MG63 (cell line): Measurements from ENCODE around the gene SH3BP4. TPM values are rescaled to one million over a fixed set of nuclear protein-coding genes. Genes with fewer than 3 reads are reported as not detected.

Source experiments
- DNase-seq: peaks from one replicate; pipeline ENCODE4 v3.0.0-alpha.2; 2020
- H3K27me3 ChIP-seq: fragments of 250-450 bp; sonication (Bioruptor Pico); 2 replicates; pipeline ENCODE4 v1.5.1; 2020; ENCODE audit warnings: mild to moderate bottlenecking, moderate library complexity
- H3K36me3 ChIP-seq: fragments of 250-450 bp; sonication (Bioruptor Pico); 2 replicates; pipeline ENCODE4 v1.5.1; 2020; ENCODE audit warnings: mild to moderate bottlenecking, moderate library complexity
- H3K4me3 ChIP-seq: fragments of 250-450 bp; sonication (Bioruptor Pico); 2 replicates; pipeline ENCODE4 v1.5.1; 2020; ENCODE audit warnings: mild to moderate bottlenecking, moderate library complexity
- H3K9me3 ChIP-seq: fragments of 250-450 bp; sonication (Bioruptor Pico); 2 replicates; pipeline ENCODE4 v1.5.1; 2020; ENCODE audit warnings: mild to moderate bottlenecking, moderate library complexity
- total RNA-seq: library from RNA; depleted of rRNA; stranded (reverse); fragments of >200 nt; shearing (Covaris generic); gene quantifications from 2 replicates; pipeline ENCODE4 v1.2.3, GENCODE V29; 2014; ENCODE audit warnings: low replicate concordance

The SH3BP4 gene
- total RNA-seq, 1 experiment from 2014 or later = 34.2 TPM

GRCh38 chr2:234986390-234986789, 34.6 kb downstream of the SH3BP4 start:
- Histone ChIP-seq H3K4me3 (no peak overlapping the region), H3K9me3 (no peaks in the 10 kb centered on the region), H3K36me3 (peaks cover 41% of the 10 kb centered on the region), H3K27me3 (no peaks in the 10 kb centered on the region)
- DNase-seq = no peak

GRCh38 chr2:234986876-234987720, 35.3 kb downstream of the SH3BP4 start:
- Histone ChIP-seq H3K4me3 (no peak overlapping the region), H3K36me3 (peaks cover 41% of the 10 kb centered on the region), H3K27me3 (no peaks in the 10 kb centered on the region), H3K9me3 (no peaks in the 10 kb centered on the region)
- DNase-seq = no peak

GRCh38 chr2:234987754-234988153, 35.9 kb downstream of the SH3BP4 start:
- Histone ChIP-seq H3K36me3 (peaks cover 41% of the 10 kb centered on the region), H3K4me3 (no peak overlapping the region), H3K9me3 (no peaks in the 10 kb centered on the region), H3K27me3 (no peaks in the 10 kb centered on the region)
- DNase-seq = no peak

GRCh38 chr2:234988491-234988890, 36.7 kb downstream of the SH3BP4 start:
- no peaks in the 10 kb centered on the region for H3K9me3 ChIP-seq
- H3K36me3 ChIP-seq = peaks cover 36% of the 10 kb centered on the region
- no peak overlapping the region for H3K4me3 ChIP-seq
- H3K27me3 ChIP-seq = no peaks in the 10 kb centered on the region
- DNase-seq = no peak

GRCh38 chr2:234989183-234989701, 37.4 kb downstream of the SH3BP4 start:
- Histone ChIP-seq H3K27me3 (no peaks in the 10 kb centered on the region), H3K9me3 (no peaks in the 10 kb centered on the region), H3K36me3 (peaks cover 34% of the 10 kb centered on the region), H3K4me3 (no peak overlapping the region)
- peak; percentile 97 for DNase-seq

DNA sequence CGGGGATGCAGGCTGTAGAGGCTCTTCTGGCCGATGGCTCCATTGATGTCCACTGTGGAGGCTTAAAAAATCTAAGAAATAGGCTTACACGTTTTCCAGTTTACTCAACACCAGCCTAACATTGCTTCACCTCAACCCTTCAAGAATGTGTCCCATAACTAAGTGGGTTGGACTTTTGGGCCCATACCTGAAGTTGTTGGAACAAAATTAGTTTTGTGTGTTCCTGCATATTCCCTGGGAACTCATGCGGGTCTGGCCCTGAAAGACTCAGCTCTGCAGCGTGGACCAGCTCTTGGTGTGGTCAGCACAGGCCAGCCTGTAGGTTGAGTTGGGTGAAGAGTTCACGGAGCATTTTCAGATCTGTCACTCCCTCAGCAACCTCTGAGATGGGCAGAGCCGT, 38.5 kb downstream of the SH3BP4 start:
- no peaks in the 10 kb centered on the region for H3K9me3 ChIP-seq

DNA sequence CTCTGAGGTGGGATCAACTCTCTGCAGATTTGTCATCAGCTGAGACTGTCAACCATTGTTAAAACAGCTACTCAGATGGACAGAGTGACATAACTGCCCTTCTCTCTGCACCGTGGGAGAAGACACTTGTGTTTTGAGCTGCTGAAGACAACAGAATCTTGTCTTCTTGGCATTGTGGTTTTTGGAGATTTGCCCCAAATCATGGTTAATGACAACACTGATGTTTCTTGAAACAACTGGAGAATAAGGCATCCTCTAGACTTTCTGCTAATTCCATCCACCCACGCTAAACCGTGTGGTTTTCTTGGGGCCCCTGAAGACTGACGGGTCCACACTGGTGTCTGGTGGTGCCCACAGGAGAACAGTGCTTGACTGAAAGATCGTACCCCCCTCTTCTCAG, 39.5 kb downstream of the SH3BP4 start:
- H3K36me3 ChIP-seq = peaks cover 42% of the 10 kb centered on the region
- H3K4me3 ChIP-seq = no peak overlapping the region
- no peaks in the 10 kb centered on the region for H3K9me3 ChIP-seq

More for the DNA sequence above, 38.5 kb downstream of the SH3BP4 start:
- Histone ChIP-seq H3K27me3 (no peaks in the 10 kb centered on the region), H3K4me3 (no peak overlapping the region), H3K36me3 (peaks cover 44% of the 10 kb centered on the region)
- DNase-seq = no peak

GRCh38 chr2:234991793-234992192, 40.0 kb downstream of the SH3BP4 start:
- no peak for DNase-seq
- no peak overlapping the region for H3K4me3 ChIP-seq
- no peaks in the 10 kb centered on the region for H3K9me3 ChIP-seq
- H3K27me3 ChIP-seq = no peaks in the 10 kb centered on the region
- H3K36me3 ChIP-seq = peaks cover 45% of the 10 kb centered on the region

More for the DNA sequence above, 39.5 kb downstream of the SH3BP4 start:
- no peaks in the 10 kb centered on the region for H3K27me3 ChIP-seq
- DNase-seq = no peak

GRCh38 chr2:234992196-234992595, 40.4 kb downstream of the SH3BP4 start:
- Histone ChIP-seq H3K36me3 (peaks cover 45% of the 10 kb centered on the region), H3K4me3 (no peak overlapping the region), H3K9me3 (no peaks in the 10 kb centered on the region), H3K27me3 (no peaks in the 10 kb centered on the region)
- no peak for DNase-seq

- peaks cover 44% of the 10 kb centered on the region for H3K36me3 ChIP-seq
- no peaks in the 10 kb centered on the region for H3K27me3 ChIP-seq
- no peak for DNase-seq
Observed at GRCh38 chr2:234992624-234993349, 41.0 kb downstream of the SH3BP4 start.

DNA sequence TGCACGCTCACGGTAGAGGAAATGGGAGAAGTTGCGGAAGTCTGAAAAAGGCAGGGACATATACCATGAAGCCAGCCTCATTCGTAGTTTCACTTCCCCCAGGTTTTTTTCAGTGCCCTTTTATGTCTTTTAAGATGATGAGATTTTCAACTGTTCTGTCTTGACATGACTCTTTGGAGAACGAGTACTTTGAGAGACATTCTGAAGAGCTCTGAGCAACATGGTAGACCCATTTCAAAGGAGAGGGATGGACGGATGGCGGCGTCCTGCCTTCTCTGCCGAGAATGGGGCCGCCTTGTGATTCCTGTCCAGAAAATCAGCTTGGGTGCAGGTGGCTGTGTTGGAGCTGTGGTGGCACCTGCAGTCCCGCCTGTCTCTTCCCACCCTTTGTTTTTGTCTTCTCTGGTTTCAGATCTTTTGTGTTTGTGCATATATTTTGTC, 41.7 kb downstream of the SH3BP4 start:
- Histone ChIP-seq H3K36me3 (peaks cover 49% of the 10 kb centered on the region), H3K9me3 (no peaks in the 10 kb centered on the region), H3K4me3 (no peak overlapping the region), H3K27me3 (no peaks in the 10 kb centered on the region)
- DNase-seq = no peak

More at GRCh38 chr2:234992624-234993349, 41.0 kb downstream of the SH3BP4 start:
- no peaks in the 10 kb centered on the region for H3K9me3 ChIP-seq
- no peak overlapping the region for H3K4me3 ChIP-seq

DNA sequence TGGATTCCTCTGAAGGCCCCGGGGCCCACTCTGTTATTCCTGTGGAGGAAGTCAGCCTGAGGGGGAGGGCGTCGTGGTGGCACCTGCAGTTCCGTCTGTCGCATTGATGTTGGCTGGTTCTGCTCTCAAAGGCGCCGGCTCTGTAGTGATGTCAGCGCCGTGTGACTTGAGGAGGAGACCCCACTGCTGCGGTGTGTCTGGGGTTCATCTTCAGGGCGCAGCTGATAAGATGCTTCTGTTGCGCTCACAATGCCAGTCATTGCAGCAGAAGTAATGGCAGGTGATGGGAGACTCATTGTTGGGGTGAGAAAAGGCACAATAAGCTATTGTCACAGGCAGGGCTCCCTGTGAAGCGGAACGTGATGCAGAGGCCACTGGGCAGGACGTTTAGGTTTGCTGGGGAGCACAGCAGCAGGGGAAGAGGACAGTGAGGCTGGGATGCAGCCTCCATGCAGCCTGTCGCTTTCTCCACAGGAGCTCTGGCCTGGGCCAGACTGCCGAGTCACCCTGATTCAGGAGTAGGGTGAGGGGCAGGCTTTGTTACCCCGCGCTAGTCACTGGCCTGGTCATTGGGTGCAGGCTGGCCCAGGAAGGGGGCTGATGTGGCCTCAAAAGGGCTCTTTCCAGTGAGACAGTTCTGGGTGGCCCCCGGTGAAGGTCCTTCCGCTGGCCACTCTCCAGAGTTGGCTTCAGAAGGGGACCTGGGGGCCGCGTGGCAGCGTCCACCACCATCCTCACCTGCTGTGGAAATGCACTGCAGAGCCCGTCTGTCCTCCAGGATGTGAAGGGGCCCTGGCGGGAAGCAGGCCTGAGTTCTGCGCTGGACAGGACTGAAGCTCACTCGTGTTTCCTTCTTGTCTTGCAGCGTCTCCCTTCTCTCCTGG, 42.9 kb downstream of the SH3BP4 start:
- Histone ChIP-seq H3K9me3 (no peaks in the 10 kb centered on the region), H3K27me3 (no peaks in the 10 kb centered on the region), H3K4me3 (no peak overlapping the region), H3K36me3 (peaks cover 59% of the 10 kb centered on the region)
- peak; percentile 55 for DNase-seq

GRCh38 chr2:234995332-234996068, 43.7 kb downstream of the SH3BP4 start:
- Histone ChIP-seq H3K36me3 (peaks cover 61% of the 10 kb centered on the region), H3K4me3 (no peak overlapping the region), H3K27me3 (no peaks in the 10 kb centered on the region), H3K9me3 (no peaks in the 10 kb centered on the region)
- DNase-seq = no peak

GRCh38 chr2:234996069-234996940, 44.5 kb downstream of the SH3BP4 start:
- H3K36me3 ChIP-seq = peaks cover 57% of the 10 kb centered on the region
- no peaks in the 10 kb centered on the region for H3K9me3 ChIP-seq
- H3K4me3 ChIP-seq = no peak overlapping the region
- DNase-seq = peak; percentile 78
- no peaks in the 10 kb centered on the region for H3K27me3 ChIP-seq

DNA sequence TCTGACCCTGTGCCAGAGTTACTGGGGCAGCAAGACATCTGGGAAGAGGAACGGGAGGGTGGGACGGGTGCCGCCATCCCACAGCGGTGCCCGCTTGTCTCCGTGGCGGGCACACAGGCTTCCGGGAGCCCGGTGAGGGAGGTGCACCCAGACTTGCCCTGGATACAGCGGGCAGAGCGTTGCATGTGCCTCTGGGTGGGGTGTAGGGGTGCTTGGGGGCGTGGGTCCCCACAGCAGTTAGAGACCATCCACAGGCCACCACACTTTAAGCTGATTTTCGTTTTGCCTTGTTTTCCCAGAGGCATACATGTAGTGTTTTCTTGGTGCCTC, 45.1 kb downstream of the SH3BP4 start:
- DNase-seq = no peak
- H3K4me3 ChIP-seq = no peak overlapping the region
- H3K36me3 ChIP-seq = peaks cover 58% of the 10 kb centered on the region
- no peaks in the 10 kb centered on the region for H3K9me3 ChIP-seq
- no peaks in the 10 kb centered on the region for H3K27me3 ChIP-seq
